Measurements from ENCODE around the gene SLC39A9.
"Not testable (repeated sequence)": the region's sequence is repeated elsewhere in the genome, so short reads cannot be mapped to it uniquely, and the experiment has no call there.

The SLC39A9 gene

DNA sequence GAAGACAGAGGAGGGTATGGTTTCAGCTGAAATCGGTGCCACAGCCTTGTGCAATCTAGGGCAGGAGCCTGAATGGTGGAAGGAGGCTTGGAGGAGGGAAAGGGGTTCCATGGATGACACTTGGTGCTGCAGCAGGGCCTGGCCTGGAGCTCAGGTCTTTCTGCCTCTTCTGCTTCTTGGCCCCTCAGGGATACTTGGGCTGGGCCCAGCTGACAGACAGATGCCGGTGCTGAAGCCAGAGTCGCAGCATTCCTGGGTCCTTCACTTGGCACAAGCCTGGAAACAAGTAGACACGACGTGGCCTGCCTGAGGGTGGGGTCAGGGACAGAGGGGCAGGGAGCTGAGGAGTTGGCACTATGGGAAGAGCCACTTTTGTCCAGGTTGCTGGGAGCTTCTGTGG is 81.6 kb downstream of the SLC39A9 start:
- no peak for DNase-seq

- DNase-seq, result no peak
Measured at GRCh38 chr14:69481815-69482568, 83.5 kb downstream of the SLC39A9 start.

- no peak for DNase-seq
Measured at GRCh38 chr14:69483765-69484443, 85.4 kb downstream of the SLC39A9 start.

DNA sequence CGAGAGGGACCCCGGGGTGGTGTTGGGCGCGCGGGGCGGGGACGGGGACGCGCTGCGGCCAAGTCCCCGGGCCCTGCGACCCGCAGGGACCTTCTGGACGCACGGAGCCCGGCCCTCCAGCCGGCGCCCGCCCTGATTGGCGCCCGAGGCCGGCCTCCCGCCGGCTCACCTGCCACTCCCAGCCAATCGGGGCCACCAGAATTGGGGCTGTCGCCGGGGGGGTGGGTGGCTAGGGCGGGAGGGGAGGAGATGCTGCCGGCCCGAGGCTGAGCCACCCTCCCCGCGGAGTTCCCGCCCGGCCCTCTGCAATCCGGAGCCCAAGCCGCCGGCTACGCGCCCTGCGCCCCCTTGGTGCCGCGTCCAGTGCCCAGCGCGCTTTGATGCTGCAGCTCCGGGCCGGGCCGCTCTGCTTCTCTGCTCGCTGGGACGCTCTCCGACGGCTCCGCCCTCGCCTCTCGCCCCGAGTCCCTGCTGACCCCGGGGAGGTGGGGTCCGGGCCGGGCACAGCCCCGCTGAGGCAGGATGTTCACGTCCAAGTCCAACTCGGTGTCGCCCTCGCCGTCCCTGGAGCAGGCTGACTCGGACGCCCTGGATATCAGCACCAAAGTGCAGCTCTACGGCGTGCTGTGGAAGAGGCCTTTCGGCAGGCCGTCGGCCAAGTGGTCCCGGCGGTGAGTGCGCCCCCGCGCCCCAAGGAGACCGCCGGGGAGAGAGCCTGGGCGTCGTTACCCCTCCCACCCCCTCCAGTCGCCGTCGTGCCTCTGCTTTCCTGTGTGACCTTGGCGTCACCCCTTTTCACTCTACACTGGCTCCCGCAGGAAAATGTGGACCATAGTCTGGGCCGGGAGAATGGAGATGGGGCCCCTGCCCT is 86.2 kb downstream of the SLC39A9 start, which contains the start of gene PLEKHD1:
Gene PLEKHD1, plus strand, starts transcription at position 285 of the 871 bp plus-strand sequence. Its CDS starts 238 bp downstream, at position 523.
- DNase-seq, result no peak

- no peak for DNase-seq
Measured at GRCh38 chr14:69485315-69485660, 86.8 kb downstream of the SLC39A9 start.

- no peak for DNase-seq
Measured at GRCh38 chr14:69485701-69486100, 87.2 kb downstream of the SLC39A9 start.

GRCh38 chr14:69487226-69487625 is 88.7 kb downstream of the SLC39A9 start:
- no peak for DNase-seq

- no peak for DNase-seq
Measured at GRCh38 chr14:69487771-69488170, 89.3 kb downstream of the SLC39A9 start.

DNA sequence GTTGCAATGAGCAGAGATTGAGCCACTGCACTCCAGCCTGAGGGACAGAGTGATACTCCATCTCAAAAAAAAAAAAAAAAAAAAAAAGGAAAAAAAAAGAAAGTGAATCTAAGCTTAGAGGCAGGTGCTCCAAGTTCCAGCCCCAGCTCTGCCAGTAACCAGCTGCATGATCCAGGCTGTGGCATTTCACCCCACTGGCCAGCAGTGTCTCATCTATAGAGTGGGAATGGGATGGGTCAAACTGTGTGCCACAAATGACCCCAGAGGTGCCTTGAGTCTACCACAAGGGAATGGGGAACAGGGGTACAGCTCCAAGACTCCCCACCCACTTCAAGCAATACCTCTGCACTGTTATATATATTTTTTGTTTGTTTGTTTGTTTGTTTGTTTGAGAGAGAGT is 91.0 kb downstream of the SLC39A9 start:
- no peak for DNase-seq

DNA sequence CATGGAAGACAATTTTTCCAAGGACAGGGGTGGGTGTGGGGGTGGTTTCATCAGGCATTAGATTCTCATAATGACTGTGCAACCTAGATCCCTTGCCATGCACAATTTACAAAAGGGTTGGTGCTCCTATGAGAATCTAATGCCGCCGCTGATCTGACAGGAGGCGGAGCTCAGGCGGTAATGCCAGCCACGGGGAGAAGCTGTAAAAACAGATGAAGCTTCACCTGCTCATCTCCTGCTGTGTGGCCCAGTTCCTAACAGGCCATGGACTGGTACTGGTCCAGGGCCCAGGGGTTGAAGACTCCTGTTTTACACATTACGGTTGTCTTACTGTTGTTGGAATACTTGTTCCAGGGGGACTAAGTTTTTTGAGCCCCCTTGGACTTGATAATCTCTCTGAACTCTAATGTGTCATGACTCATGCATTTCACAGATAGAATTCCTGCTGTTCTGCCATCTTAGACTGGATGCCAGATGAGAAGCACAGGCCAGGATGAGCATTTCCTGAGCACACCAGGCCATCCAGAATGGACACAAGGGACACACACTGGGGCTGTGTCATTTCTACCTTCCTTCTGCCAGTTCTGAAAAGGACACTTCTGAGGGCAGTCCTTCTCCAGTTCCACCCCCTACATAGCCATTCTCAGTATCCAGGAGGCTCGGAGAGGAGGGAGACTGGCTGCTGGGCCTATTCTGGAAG is 91.9 kb downstream of the SLC39A9 start:
- no peak for DNase-seq

GRCh38 chr14:69491193-69491592 is 92.7 kb downstream of the SLC39A9 start:
- DNase-seq, result no peak

DNA sequence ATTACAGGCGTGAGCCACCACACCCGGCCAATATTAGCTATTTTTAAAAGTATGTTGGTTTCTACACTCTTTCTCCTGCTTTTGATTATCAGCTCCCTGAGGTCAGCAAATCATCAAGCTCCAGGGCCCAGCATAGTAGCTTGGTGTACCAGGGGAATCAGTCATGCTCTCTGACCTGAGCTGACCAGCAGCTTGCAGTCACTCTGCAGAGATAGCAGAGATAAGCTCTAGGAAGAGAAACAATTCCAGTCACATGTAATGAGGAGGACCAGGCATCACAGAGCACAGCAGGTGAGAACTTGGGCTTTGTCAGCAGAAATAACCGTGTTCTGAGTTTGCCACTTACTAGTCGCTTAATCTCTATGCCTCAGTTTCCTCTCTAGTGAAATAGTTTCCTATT is 94.5 kb downstream of the SLC39A9 start:
- DNase-seq, result no peak

- DNase-seq, result no peak
Measured at GRCh38 chr14:69493791-69494190, 95.3 kb downstream of the SLC39A9 start.

GRCh38 chr14:69495341-69495921 is 96.9 kb downstream of the SLC39A9 start:
- no peak for DNase-seq

DNA sequence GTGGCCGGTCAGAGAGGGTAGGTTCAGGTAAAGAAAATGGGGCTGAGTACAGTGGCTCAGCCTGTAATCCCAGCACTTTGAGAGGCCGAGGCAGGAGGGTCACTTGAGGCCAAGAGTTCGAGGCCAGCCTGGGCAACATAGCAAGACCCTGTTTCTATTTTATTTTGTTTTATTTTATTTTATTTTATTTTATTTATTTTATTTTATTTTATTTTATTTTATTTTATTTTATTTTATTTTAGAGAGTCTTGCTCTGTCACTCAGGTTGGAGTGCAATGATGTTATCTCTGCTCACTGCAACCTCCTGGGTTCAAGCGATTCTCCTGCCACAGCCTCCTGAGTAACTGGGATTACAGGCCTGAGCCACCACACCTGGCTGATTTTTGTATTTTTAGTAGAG is 99.4 kb downstream of the SLC39A9 start:
- DNase-seq, result not testable (repeated sequence)

- not testable (repeated sequence) for DNase-seq
Measured at GRCh38 chr14:69498286-69498685, 99.8 kb downstream of the SLC39A9 start.

GRCh38 chr14:69499436-69499835 is 100.9 kb downstream of the SLC39A9 start:
- DNase-seq, result no peak

DNA sequence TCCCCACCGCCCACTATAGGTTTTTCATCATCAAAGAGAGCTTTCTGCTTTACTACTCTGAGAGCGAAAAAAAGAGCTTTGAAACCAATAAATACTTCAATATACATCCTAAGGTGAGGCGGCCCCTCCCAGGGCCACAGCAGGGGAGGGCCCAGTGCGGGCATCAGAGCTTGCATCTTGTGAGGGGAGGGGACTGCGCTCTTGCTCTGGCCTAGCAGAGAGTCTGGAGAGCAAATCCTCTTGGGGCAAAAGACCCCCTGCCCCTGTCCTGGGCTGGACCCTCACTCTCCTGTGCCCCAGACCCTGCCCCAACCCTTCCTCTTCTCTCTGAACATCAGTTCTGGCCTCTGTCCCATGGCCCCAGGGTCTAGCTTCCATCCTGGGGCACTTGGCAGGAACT is 101.6 kb downstream of the SLC39A9 start:
- no peak for DNase-seq

- DNase-seq, result no peak
Measured at GRCh38 chr14:69500736-69501135, 102.2 kb downstream of the SLC39A9 start.

- no peak for DNase-seq
Measured at GRCh38 chr14:69501423-69501838, 102.9 kb downstream of the SLC39A9 start.

- no peak for DNase-seq
Measured at GRCh38 chr14:69504775-69505174, 106.3 kb downstream of the SLC39A9 start.
